PC-3 (cell line): Measurements from ENCODE around the gene BIRC5. TPM values are rescaled to one million over a fixed set of nuclear protein-coding genes. Genes with fewer than 3 reads are reported as not detected.

Experiments
- ATAC-seq: fragments of 200-7000 bp; cut with Tn5 transposase; 2 replicates; pipeline ENCODE4 v1.9.1; 2020; ENCODE audit warnings: mild to moderate bottlenecking, moderate library complexity
- BruUV-seq: library from RNA; stranded (reverse); fragments of 400-500 nt; replicated peaks from 2 replicates; lab custom pipeline; 2021; lab: Mats Ljungman, UMichigan
- CTCF ChIA-PET: fragments of 300-600 bp; sonication (Branson Sonifier 250); formaldehyde crosslinking; loops from one replicate; lab custom pipeline; 2022; ENCODE audit warnings: antibody characterized with exemption; lab: Charles Lee
- POLR2A ChIA-PET: fragments of 300-600 bp; sonication (Branson Sonifier 250); formaldehyde crosslinking; loops from one replicate; lab custom pipeline; 2022; ENCODE audit warnings: antibody characterized with exemption; ENCODE audit not compliant: unreplicated experiment; lab: Charles Lee
- DNase-seq: peaks from one replicate; pipeline ENCODE4 v3.0.0-alpha.2; 2015
- H2AFZ ChIP-seq: fragments of 300-600 bp; sonication (generic); 2 replicates; pipeline ENCODE4 v1.6.0; 2016; ENCODE audit warnings: antibody characterized with exemption, low read length
- H3F3A ChIP-seq: fragments of 300-600 bp; sonication (generic); one replicate; pipeline ENCODE4 v1.6.0; 2017; ENCODE audit warnings: antibody characterized with exemption, low read length, control low read depth, mild to moderate bottlenecking; ENCODE audit not compliant: unreplicated experiment
- H3K27ac ChIP-seq: fragments of 300-600 bp; sonication (generic); 2 replicates; pipeline ENCODE4 v1.5.1; 2016; ENCODE audit warnings: mild to moderate bottlenecking, low read length
- H3K27me3 ChIP-seq: fragments of 300-600 bp; sonication (generic); 2 replicates; pipeline ENCODE4 v1.6.1; 2016; ENCODE audit warnings: low read length, mixed read lengths
- H3K36me3 ChIP-seq: fragments of 300-600 bp; sonication (generic); 2 replicates; pipeline ENCODE4 v1.6.1; 2016; ENCODE audit warnings: low read depth, mixed run types, low read length, mixed read lengths
- H3K4me1 ChIP-seq: fragments of 300-600 bp; sonication (generic); 2 replicates; pipeline ENCODE4 v1.5.1; 2016; ENCODE audit warnings: low read length; ENCODE audit not compliant: insufficient read depth
- H3K4me2 ChIP-seq: fragments of 300-600 bp; sonication (generic); 2 replicates; pipeline ENCODE4 v1.6.0; 2016; ENCODE audit warnings: low read length
- H3K4me3 ChIP-seq: fragments of 300-600 bp; sonication (generic); 2 replicates; pipeline ENCODE4 v1.5.1; 2016; ENCODE audit warnings: mild to moderate bottlenecking, low read length, mixed read lengths
- H3K79me2 ChIP-seq: fragments of 300-600 bp; sonication (generic); 2 replicates; pipeline ENCODE4 v1.6.1; 2017; ENCODE audit warnings: low read length, mixed read lengths
- H3K9ac ChIP-seq: fragments of 300-600 bp; sonication (generic); 2 replicates; pipeline ENCODE4 v1.6.0; 2016; ENCODE audit warnings: mild to moderate bottlenecking, low read length
- H3K9me2 ChIP-seq: fragments of 300-600 bp; sonication (generic); replicated peaks from 2 replicates; pipeline ENCODE4 v1.6.1; 2016; ENCODE audit warnings: mixed run types, low read length, mixed read lengths
- H3K9me3 ChIP-seq: fragments of 300-600 bp; sonication (generic); 2 replicates; pipeline ENCODE4 v1.6.1; 2016; ENCODE audit warnings: low read length, mixed read lengths
- H4K20me1 ChIP-seq: fragments of 300-600 bp; sonication (generic); 2 replicates; pipeline ENCODE4 v1.6.1; 2016; ENCODE audit warnings: low read length, mixed read lengths
- CTCF ChIP-seq: fragments of 300-600 bp; sonication (generic); conservative IDR thresholded peaks from 2 replicates; pipeline ENCODE4 v1.5.1; 2017; ENCODE audit warnings: antibody characterized with exemption, low read depth, mild to moderate bottlenecking, low read length
- EZH2 ChIP-seq: fragments of 300-600 bp; sonication (generic); IDR thresholded peaks from one replicate; pipeline ENCODE4 v1.6.1; 2017; ENCODE audit warnings: antibody characterized with exemption, mild to moderate bottlenecking, low read length; ENCODE audit not compliant: unreplicated experiment
- EZH2phosphoT487 ChIP-seq: fragments of 300-600 bp; sonication (generic); IDR thresholded peaks from 2 replicates; pipeline ENCODE4 v1.6.1; 2018; ENCODE audit warnings: mild to moderate bottlenecking, antibody characterized with exemption, low read length, borderline replicate concordance
- intact Hi-C: fragments of 100-400 bp; cut with micrococcal nuclease; formaldehyde crosslinking; loops from 2 replicates; pipeline ENCODE4 v1.9.0; 2023
- total RNA-seq: library from RNA; depleted of rRNA; stranded (reverse); fragments of >200 nt; gene quantifications from 2 replicates; pipeline ENCODE4 v1.2.3, GENCODE V29; 2014

Gene BIRC5
- total RNA-seq, 1 experiment from 2014 or later: 304 TPM

DNA sequence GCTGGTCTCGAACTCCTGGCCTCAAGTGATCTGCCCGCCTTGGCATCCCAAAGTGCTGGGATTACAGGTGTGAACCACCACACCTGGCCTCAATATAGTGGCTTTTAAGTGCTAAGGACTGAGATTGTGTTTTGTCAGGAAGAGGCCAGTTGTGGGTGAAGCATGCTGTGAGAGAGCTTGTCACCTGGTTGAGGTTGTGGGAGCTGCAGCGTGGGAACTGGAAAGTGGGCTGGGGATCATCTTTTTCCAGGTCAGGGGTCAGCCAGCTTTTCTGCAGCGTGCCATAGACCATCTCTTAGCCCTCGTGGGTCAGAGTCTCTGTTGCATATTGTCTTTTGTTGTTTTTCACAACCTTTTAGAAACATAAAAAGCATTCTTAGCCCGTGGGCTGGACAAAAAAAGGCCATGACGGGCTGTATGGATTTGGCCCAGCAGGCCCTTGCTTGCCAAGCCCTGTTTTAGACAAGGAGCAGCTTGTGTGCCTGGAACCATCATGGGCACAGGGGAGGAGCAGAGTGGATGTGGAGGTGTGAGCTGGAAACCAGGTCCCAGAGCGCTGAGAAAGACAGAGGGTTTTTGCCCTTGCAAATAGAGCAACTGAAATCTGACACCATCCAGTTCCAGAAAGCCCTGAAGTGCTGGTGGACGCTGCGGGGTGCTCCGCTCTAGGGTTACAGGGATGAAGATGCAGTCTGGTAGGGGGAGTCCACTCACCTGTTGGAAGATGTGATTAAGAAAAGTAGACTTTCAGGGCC is 5.5 kb downstream of the BIRC5 start:
- no peaks in the 10 kb centered on the region for H3K9me3 ChIP-seq
- no peak overlapping the region for H2AFZ ChIP-seq
- ATAC-seq (no peak), DNase-seq (no peak)
- H3K4me2 ChIP-seq: no peak overlapping the region
- peaks cover 9% of the 10 kb centered on the region for H3F3A ChIP-seq
- no TSS peak for BruUV-seq
- peaks cover 15% of the 10 kb centered on the region; the same call in 1 of the 2 replicates for H4K20me1 ChIP-seq
- ChIA-PET CTCF (interaction anchor here (0.8 kb wide), 1 partner anchor 32 kb away, joined by 4 read pairs; no protein-coding TSS in a partner anchor), POLR2A (no interaction called here)
- H3K36me3 ChIP-seq: peaks cover 51% of the 10 kb centered on the region
- H3K27ac ChIP-seq: no peak overlapping the region
- intact Hi-C loops: no loop called here
- peaks cover 56% of the 10 kb centered on the region for H3K79me2 ChIP-seq
- no peak overlapping the region for H3K9ac ChIP-seq
- H3K27me3 ChIP-seq: no peaks in the 10 kb centered on the region
- H3K4me1 ChIP-seq: peaks cover 13% of the 10 kb centered on the region
- no peak overlapping the region for H3K4me3 ChIP-seq
- no peaks in the 10 kb centered on the region for H3K9me2 ChIP-seq
- TF ChIP-seq CTCF (no peak), EZH2phosphoT487 (no peak), EZH2 (no peak)

GRCh38 chr17:78223061-78223460 is 9.0 kb downstream of the BIRC5 start:
- ATAC-seq: no peak

More at GRCh38 chr17:78223061-78223460, 9.0 kb downstream of the BIRC5 start:
- Histone ChIP-seq H3K79me2 (peaks cover 24% of the 10 kb centered on the region), H4K20me1 (peaks cover 10% of the 10 kb centered on the region; the same call in 1 of the 2 replicates), H3K9me3 (no peaks in the 10 kb centered on the region), H3K36me3 (peaks cover 42% of the 10 kb centered on the region), H2AFZ (no peak overlapping the region), H3K9ac (no peak overlapping the region), H3K4me3 (no peak overlapping the region), H3K9me2 (no peaks in the 10 kb centered on the region), H3F3A (peaks cover 9% of the 10 kb centered on the region), H3K27me3 (no peaks in the 10 kb centered on the region), H3K4me2 (no peak overlapping the region), H3K27ac (no peak overlapping the region), H3K4me1 (peaks cover 8% of the 10 kb centered on the region; the same call in 1 of the 2 replicates)
- BruUV-seq: no TSS peak
- intact Hi-C loops: no loop called here
- POLR2A ChIA-PET: no interaction called here
- no peak for TF ChIP-seq CTCF
- TF ChIP-seq EZH2: no peak
- no peak for TF ChIP-seq EZH2phosphoT487
- DNase-seq: no peak
- CTCF ChIA-PET: interaction anchor here (0.8 kb wide), 1 partner anchor 28 kb away, joined by 3 read pairs; no protein-coding TSS in a partner anchor
